NCI-H128 (cell line): ENCODE results near the gene VPS13A.
"Not testable (repeated sequence)": the region's sequence is repeated elsewhere in the genome, so short reads cannot be mapped to it uniquely, and the experiment has no call there.

ENCODE experiments used
- DNase-seq: peaks from one replicate; lab custom pipeline; 2025; ENCODE audit not compliant: unreplicated experiment; lab: John Stamatoyannopoulos, UW

Gene VPS13A

GRCh38 chr9:77293949-77294348 is 116.6 kb downstream of the VPS13A start:
- no peak for DNase-seq

- no peak for DNase-seq
These were observed 127.2 kb downstream of the VPS13A start for GRCh38 chr9:77304543-77304942.

DNA sequence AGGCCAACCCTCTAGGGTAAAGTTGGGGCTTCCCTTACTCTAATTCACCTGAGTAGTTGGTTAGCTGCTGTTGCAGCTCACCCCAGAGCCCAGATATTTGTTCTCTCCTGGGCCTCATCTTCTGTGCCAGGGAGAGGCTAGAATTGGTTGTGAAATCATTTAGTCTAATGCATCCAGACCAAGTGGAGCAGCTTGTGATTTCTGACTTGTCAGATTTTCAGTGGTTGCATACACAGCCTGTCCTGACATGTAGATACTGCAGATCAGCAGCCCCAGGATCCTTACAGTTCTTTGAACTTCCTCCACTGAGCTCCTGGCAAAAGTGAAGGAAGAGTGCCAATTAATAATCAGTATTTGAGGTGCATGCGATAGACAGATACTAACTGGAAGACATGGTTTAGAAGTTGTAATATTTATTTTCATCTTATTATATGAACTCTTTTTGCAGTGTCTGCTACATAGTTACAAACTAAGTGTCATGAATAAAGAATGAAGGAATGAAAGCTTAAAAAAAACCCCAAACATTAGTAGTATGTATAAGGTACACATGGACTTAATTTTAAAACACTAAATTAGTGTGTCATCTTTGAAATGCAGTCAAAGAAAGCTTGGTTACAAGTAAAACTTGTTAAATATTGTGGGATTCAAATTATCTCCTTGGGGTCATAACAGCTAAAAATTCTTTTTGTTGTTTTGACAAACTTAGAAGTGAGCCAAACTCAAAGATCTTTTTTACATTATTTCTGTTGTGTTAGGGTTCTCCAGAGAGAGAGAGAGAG is 128.5 kb downstream of the VPS13A start:
- DNase-seq = no peak

DNA sequence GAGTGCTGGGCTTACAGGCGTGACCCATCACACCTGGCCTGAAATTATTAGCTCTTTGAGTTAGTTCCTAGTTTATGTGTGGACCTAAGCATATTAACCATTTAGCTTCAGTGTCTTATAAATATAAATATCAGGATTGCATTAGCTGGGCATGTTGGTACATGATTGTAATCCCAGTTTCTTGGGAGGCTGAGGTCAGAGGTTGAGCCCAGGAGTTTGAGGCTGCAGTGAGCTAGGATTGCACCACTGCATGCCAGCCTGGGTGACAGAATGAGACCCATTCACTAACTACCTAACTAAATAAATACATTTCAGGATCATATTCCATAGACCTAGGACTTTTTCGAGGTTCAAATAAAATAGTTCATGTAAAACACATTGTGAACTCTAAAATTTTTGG is 129.8 kb downstream of the VPS13A start:
- DNase-seq = no peak

DNA sequence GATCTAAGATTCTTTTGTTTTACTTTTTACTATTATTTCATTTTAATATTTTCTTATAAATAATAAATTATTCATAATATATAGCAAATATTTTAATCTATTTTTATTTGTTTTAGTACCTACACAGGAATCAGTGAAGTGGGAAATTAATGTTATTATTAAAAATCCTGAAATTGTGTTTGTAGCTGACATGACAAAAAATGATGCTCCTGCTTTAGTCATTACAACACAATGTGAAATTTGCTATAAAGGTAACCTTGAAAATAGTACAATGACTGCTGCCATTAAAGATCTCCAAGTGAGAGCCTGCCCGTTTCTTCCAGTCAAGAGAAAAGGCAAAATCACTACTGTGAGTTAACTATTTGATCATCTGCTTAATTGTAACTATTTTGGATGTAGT is 138.7 kb downstream of the VPS13A start:
- no peak for DNase-seq

DNA sequence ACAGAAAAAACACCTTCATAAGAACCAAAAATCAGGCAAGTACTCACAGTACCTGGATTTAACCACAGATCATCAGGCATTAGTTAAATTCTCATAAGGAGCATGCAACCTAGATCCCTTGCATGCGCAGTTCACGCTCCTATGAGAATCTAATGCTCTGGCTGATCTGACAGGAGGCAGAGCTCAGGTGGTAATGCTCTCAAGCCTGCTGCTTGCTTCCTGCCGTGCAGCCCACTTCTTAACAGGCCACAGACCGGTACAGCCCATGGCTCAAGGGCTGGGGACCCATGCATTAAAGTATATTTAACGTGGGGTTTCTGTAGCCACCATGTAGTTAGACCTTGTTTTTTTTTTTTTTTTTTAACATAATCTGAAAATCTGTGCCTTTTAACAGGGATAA is 147.7 kb downstream of the VPS13A start:
- DNase-seq = no peak

GRCh38 chr9:77328102-77328501 is 150.8 kb downstream of the VPS13A start:
- no peak for DNase-seq

- DNase-seq = no peak
These were observed 192.7 kb downstream of the VPS13A start for GRCh38 chr9:77370064-77370463.

GRCh38 chr9:77374266-77374665 is 196.9 kb downstream of the VPS13A start:
- no peak for DNase-seq

DNA sequence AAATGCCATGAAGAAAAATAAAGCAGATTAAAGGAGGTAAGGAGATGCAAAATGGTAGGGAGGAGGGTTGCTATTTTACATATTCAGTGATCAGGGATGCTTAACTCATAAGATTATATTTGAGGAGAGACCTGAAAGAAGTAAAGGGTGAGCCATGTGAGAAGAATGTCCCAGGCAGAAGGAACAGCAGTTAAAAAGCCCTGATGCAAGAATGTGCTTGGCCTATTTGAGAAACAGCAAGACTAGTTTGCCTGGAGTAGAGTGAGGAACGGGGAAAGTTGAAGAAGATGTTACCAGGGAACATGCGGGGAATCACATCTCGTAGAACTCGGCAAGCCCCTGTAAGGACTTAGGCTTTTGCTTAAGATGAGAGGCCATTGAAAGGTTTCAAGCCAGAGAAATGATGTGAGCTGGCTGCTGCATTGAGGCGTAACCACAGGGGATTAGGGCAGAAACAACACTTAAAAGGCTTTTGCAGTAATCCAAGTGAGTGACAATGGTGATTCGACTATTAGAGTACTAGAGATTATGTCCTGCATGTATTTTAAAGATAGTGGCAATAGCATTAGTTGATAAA is 198.7 kb downstream of the VPS13A start:
- DNase-seq = no peak

DNA sequence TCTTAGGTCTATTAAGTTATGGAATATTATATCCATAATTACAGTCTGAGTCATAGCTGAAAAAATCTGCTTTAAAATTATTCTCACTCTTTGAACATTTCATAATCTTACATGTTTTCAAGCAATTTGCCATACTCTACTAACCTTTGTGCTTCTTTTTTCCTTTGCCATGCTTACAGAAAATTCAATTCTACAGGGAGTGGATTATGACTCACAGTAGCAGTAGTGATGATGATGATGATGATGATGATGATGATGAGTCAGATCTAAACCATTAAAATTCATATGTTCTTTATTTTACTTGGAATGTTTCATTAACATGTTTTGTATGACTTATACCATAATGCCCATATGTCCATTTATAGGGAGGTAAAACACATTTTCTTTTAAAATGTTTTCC is 207.1 kb downstream of the VPS13A start:
- DNase-seq = no peak

DNA sequence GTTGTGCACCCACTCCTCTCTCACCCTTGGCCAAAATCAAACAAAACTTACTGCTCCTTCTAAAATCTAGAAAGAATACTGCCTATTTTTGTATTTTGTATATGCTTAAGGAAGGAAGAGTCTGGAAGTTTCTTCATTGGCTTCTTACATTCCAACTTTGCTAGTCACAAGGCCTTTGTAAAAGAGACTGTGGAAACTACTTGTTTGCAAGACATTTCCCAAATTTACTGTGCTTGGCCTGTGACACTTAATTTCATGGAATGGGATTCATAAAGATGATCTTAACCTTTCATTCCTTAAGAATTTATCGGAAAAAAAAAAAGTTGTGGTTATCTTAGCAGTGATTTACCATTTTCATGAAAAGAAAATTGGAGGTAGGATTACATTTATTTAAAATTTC is 208.9 kb downstream of the VPS13A start:
- DNase-seq = no peak

DNA sequence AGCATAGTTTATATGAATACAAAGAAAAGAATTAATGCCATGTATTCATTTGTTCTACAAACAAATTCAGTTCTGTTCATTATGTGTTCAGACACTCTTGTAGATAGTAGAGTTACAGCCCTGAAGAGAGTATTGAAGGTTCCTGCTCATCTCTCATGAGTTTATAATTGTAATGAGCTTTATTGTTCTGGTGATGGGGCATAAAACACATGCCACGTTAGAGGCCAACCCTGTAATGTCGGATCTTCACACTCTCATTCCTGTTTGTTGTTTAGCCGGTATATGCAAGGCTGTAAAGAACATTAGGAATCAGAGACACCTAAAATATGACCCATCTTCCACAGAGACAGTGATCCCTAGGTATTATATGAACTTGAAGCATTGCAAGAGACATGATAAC is 214.5 kb downstream of the VPS13A start:
- no peak for DNase-seq

GRCh38 chr9:77392328-77392727 is 215.0 kb downstream of the VPS13A start:
- no peak for DNase-seq

DNA sequence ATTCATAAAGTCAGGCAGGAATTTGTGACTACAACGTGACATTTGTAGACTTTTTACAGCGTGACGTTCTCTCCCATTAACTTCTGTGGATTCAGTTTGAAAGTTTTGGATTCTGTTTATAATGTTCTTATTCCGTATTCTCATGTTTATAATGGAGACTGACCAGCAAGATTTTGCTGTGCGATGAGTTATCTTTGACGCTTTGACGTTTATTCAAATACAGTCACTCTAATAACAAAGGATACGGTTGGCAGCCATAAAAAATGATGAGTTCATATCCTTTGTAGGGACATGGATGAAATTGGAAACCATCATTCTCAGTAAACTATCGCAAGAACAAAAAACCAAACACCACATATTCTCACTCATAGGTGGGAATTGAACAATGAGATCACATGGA is 221.2 kb downstream of the VPS13A start:
- not testable (repeated sequence) for DNase-seq

DNA sequence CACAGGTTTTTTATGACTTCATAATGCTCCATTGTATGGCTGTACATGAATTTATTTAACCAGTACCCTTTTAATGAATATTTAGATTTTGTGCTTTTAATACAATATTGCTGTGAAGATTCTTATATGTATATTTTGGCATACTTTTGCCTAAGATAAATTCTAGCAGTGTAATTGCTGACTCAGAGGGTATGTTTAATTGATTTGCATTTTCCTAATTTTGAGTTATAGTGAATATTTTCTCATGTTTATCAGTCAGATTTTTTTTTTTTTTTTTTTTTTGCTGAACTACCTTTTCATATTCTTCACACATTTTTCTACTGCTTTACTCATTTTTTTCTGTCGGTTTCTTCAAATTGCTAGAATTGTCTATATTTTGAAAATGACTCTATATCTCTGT is 222.6 kb downstream of the VPS13A start:
- DNase-seq = no peak

- no peak for DNase-seq
These were observed 225.0 kb downstream of the VPS13A start for GRCh38 chr9:77402286-77402685.

- DNase-seq = no peak
These were observed 225.9 kb downstream of the VPS13A start for GRCh38 chr9:77403239-77403638.

GRCh38 chr9:77408521-77408920 is 231.2 kb downstream of the VPS13A start:
- DNase-seq = not testable (repeated sequence)

DNA sequence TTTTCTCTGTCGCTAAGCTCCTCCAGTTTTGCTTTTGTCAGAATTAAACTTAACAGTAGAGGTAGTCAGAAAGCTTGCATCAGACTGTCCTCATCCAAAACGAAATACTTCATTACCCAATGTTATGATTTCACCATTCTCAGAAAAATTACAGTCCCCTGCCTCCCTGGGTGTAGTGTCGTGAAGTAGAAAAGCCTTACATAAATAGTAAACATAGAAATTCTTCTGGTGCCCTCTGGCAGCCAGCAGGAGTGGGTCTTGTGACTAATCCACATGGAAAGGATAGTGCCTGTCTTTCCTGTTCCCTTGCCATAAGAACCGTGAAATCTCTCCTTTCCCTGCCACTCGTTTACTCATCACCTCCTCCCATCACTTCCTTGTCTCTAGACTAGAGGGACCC is 240.2 kb downstream of the VPS13A start:
- no peak for DNase-seq

DNA sequence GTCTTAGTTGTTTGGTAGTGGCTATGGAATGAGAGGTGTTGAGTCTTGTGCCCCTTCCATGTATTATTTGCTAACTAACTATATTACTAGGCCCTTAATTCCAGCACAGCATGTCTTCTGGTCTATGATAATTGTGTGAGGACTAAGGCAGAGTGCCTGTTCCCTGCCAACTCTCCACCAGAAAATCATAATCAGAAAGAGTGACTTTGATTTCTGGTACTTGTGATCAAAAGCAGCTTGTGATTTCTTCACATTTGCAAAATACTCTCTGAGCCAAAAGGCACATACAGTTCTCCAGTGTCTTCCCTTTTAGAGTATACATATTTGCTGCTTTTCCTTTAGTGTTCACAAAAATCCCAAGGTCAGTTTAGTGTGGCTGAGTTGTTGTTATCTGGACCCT is 240.9 kb downstream of the VPS13A start:
- DNase-seq = no peak

DNA sequence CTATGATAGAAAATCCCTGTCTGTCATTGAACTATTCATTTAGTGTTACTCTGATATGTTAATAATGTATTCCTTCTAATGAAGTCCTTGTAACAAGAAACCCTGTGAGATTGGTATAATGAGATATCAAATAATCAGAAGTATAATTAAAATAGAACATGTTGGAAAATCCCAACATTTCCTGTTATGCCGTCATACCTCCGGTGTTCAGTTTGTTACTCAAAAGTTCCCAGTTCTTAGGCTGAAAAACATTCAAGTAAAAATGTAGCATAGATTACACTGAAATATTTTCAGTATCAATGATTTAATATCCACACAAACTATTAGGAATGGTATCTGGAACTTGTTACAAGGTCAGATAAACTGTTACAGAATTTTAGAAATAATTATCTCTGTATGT is 243.3 kb downstream of the VPS13A start:
- DNase-seq = no peak
